OCI-LY1 (cell line): ENCODE measurements around the gene GABRD.

Experiments
- H2AFZ ChIP-seq: fragments of 200-600 bp; sonication (generic), shearing (Covaris generic); 2 replicates; pipeline ENCODE4 v1.6.0; 2014; ENCODE audit warnings: antibody characterized with exemption, mild to moderate bottlenecking, low read length
- H3F3A ChIP-seq: fragments of 200-600 bp; sonication (generic), shearing (Covaris generic); 2 replicates; pipeline ENCODE4 v1.6.0; 2014; ENCODE audit warnings: mild to moderate bottlenecking, antibody characterized with exemption, low read length, moderate library complexity; ENCODE audit not compliant: insufficient read depth
- H3K27ac ChIP-seq: fragments of 200-600 bp; sonication (generic); 2 replicates; pipeline ENCODE4 v1.5.1; 2014; ENCODE audit warnings: low read length, mixed run types, mild to moderate bottlenecking, low read depth; ENCODE audit not compliant: poor library complexity, severe bottlenecking
- H3K27me3 ChIP-seq: fragments of 200-600 bp; sonication (generic); 2 replicates; pipeline ENCODE4 v1.6.0; 2014; ENCODE audit warnings: antibody characterized with exemption, mild to moderate bottlenecking, low read length, moderate library complexity; ENCODE audit not compliant: insufficient read depth
- H3K36me3 ChIP-seq: fragments of 200-600 bp; sonication (generic); 2 replicates; pipeline ENCODE4 v1.6.1; 2014; ENCODE audit warnings: mild to moderate bottlenecking, antibody characterized with exemption, low read length, moderate library complexity, mixed read lengths; ENCODE audit not compliant: insufficient read depth
- H3K4me1 ChIP-seq: fragments of 200-600 bp; sonication (generic); 2 replicates; pipeline ENCODE4 v1.5.1; 2014; ENCODE audit warnings: mild to moderate bottlenecking, low read length, moderate library complexity; ENCODE audit not compliant: insufficient read depth, severe bottlenecking
- H3K4me2 ChIP-seq: fragments of 200-600 bp; sonication (generic), shearing (Covaris generic); 2 replicates; pipeline ENCODE4 v1.6.1; 2014; ENCODE audit warnings: low read length
- H3K4me3 ChIP-seq: fragments of 200-600 bp; sonication (generic); 2 replicates; pipeline ENCODE4 v1.5.1; 2014; ENCODE audit warnings: low read length, low read depth, mild to moderate bottlenecking, mixed read lengths; ENCODE audit not compliant: poor library complexity, severe bottlenecking
- H3K79me2 ChIP-seq: fragments of 200-600 bp; shearing (Covaris generic); 2 replicates; pipeline ENCODE4 v1.6.1; 2016; ENCODE audit warnings: mixed run types, low read length, mixed read lengths; ENCODE audit not compliant: insufficient read depth
- H3K9ac ChIP-seq: fragments of 200-600 bp; sonication (generic), shearing (Covaris generic); 2 replicates; pipeline ENCODE4 v1.6.1; 2014; ENCODE audit warnings: mild to moderate bottlenecking, low read length, mixed read lengths
- H3K9me2 ChIP-seq: fragments of 200-600 bp; sonication (generic), shearing (Covaris generic); 2 replicates; pipeline ENCODE4 v1.6.1; 2014; ENCODE audit warnings: low read depth, mild to moderate bottlenecking, low read length, mixed read lengths
- H3K9me3 ChIP-seq: fragments of 200-600 bp; shearing (Covaris generic); 2 replicates; pipeline ENCODE4 v1.6.1; 2014; ENCODE audit warnings: low read length, mixed read lengths
- H4K20me1 ChIP-seq: fragments of 200-600 bp; sonication (generic), shearing (Covaris generic); 2 replicates; pipeline ENCODE4 v1.6.0; 2016; ENCODE audit warnings: mild to moderate bottlenecking, low read length; ENCODE audit not compliant: insufficient read depth
- EZH2 ChIP-seq: fragments of 200-600 bp; sonication (generic), shearing (Covaris generic); IDR thresholded peaks from 2 replicates; pipeline ENCODE4 v1.8.0; 2017; ENCODE audit warnings: borderline replicate concordance, mixed run types, mild to moderate bottlenecking, antibody characterized with exemption, low read length, moderate library complexity, mixed read lengths
- TF ChIP-seq, protein P1 (sequence below): fragments of 200-600 bp; sonication (generic), shearing (Covaris generic); IDR thresholded peaks from 2 replicates; pipeline ENCODE4 v1.5.1; 2017; ENCODE audit warnings: mild to moderate bottlenecking, antibody characterized with exemption, low read length, moderate library complexity, mixed read lengths

The GABRD gene

DNA sequence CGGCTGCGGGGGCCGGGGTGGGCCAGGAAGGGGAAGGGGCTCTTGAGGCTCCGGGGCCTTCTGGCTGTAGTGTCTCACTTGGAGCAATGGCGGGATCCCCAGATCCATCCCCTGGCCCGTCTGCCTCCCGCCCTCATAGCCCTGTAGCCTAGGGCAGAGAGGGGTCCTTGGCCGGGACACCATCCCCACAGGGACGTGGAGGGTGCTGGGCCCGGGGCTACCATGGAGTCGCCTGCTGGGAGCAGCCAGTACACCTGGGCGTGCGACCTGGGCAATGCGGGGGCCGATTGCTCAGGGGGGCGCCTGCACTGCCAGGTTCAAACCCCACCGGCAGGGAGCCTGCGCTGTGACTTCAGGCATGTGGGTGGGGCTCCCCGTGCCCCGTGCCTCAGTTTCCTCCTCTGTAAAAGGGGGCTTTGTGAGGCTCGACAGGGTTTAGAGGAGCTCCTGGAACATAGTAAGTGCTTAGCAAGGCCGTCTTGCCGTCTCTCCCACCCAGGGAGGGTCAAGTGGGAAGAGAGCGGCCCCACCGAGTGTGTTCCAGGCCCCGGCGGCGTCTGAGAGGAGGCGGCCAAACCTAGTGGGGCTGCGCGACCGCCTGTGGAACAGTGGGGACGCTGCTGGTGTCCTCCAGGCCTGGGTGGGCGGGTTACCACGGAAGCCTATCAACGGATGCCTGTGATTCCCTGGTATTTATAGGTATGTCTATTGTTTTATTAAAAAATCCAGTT lies 51.8 kb downstream of the GABRD start:
- Histone ChIP-seq H3F3A (no peaks in the 10 kb centered on the region), H3K9me2 (no peaks in the 10 kb centered on the region), H3K27ac (no peak overlapping the region), H3K36me3 (no peaks in the 10 kb centered on the region), H2AFZ (no peak overlapping the region), H3K9me3 (0 out of 2 replicates have a peak, but pooled peaks cover 1% of the 10 kb centered on the region), H4K20me1 (no peaks in the 10 kb centered on the region), H3K9ac (no peak overlapping the region), H3K79me2 (no peaks in the 10 kb centered on the region), H3K4me3 (no peak overlapping the region), H3K4me2 (no peak overlapping the region), H3K27me3 (peaks cover 3% of the 10 kb centered on the region; the same call in 1 of the 2 replicates), H3K4me1 (no peaks in the 10 kb centered on the region)
- TF ChIP-seq, protein P1, sequence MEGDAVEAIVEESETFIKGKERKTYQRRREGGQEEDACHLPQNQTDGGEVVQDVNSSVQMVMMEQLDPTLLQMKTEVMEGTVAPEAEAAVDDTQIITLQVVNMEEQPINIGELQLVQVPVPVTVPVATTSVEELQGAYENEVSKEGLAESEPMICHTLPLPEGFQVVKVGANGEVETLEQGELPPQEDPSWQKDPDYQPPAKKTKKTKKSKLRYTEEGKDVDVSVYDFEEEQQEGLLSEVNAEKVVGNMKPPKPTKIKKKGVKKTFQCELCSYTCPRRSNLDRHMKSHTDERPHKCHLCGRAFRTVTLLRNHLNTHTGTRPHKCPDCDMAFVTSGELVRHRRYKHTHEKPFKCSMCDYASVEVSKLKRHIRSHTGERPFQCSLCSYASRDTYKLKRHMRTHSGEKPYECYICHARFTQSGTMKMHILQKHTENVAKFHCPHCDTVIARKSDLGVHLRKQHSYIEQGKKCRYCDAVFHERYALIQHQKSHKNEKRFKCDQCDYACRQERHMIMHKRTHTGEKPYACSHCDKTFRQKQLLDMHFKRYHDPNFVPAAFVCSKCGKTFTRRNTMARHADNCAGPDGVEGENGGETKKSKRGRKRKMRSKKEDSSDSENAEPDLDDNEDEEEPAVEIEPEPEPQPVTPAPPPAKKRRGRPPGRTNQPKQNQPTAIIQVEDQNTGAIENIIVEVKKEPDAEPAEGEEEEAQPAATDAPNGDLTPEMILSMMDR = no peak
- no peak for TF ChIP-seq EZH2

DNA sequence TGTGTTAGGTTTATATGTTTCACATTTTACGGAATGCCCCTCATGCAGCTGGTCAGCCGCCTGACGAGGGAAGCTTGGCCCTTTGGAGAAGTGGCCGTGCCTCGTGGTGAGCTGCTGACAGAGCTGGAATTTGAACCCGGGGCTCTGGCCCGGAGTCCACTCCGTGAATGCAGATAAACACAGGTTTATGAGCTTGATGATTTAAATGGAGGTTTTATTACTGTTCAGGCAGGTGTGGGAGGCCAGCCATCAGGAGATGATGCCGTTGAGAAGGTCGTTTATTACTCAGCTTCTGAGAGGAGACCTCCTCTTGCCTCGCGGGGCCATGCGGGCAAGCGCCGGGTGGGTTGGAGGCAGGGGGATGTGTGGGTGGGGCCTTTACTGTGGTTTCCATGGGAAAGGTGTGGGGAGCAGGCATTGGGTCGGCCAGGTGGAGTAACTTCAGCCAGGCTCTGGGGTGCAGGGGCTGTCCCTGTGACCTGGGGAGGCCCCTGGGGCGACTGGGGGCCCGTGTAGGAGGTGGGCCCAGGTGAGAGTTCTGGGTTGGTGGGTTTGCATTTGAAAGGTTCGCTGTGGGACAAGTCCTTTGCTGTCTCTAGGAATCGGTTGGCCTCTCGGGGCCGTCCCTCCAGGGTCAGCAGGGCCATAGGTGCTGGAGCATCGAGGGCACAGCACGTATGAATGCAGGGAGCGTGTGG lies 53.1 kb downstream of the GABRD start:
- Histone ChIP-seq H3F3A (no peaks in the 10 kb centered on the region), H3K4me1 (no peaks in the 10 kb centered on the region), H3K27ac (no peak overlapping the region), H3K36me3 (no peaks in the 10 kb centered on the region; the same call in 1 of the 2 replicates), H2AFZ (no peak overlapping the region), H3K4me2 (no peak overlapping the region), H3K9me3 (no peaks in the 10 kb centered on the region), H3K27me3 (peaks cover 3% of the 10 kb centered on the region; the same call in 1 of the 2 replicates), H3K79me2 (no peaks in the 10 kb centered on the region), H4K20me1 (no peaks in the 10 kb centered on the region), H3K9me2 (no peaks in the 10 kb centered on the region), H3K9ac (no peak overlapping the region), H3K4me3 (no peak overlapping the region)
- no peak for TF ChIP-seq EZH2
- TF ChIP-seq, protein P1 = no peak

DNA sequence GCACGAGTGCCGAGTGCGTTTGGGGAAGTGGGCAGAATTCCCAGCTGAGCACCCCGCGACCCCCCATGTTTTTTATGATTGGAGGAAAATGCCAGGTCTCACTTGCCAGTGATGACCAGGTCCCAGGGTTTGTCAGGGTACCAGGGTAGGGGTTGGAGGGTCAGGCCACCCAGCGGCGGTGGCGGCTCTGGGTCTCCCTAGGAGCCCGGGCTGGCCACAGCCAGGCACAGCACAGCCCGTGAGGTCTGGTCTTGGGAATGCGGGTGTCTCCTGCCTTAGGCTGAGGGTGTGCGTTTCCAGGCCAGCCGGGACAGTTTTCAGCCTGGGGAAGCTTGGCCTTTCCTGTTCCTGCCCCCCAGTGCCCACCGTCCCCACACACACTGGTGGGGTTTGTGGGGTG lies 53.7 kb downstream of the GABRD start:
- H3K9me3 ChIP-seq = peaks cover 4% of the 10 kb centered on the region
- no peaks in the 10 kb centered on the region for H3F3A ChIP-seq
- H3K27me3 ChIP-seq = peaks cover 3% of the 10 kb centered on the region; the same call in 1 of the 2 replicates
- H3K4me1 ChIP-seq = no peaks in the 10 kb centered on the region
- no peaks in the 10 kb centered on the region; the same call in 1 of the 2 replicates for H3K36me3 ChIP-seq
- no peak overlapping the region for H3K4me3 ChIP-seq
- H3K9me2 ChIP-seq = no peaks in the 10 kb centered on the region
- H3K9ac ChIP-seq = no peak overlapping the region
- H3K4me2 ChIP-seq = no peak overlapping the region
- no peaks in the 10 kb centered on the region for H3K79me2 ChIP-seq
- no peaks in the 10 kb centered on the region for H4K20me1 ChIP-seq
- no peak overlapping the region for H2AFZ ChIP-seq
- no peak overlapping the region for H3K27ac ChIP-seq
- no peak for TF ChIP-seq EZH2
- TF ChIP-seq, protein P1 = no peak
